Astrocyte (in vitro differentiated cells and primary cell): ENCODE data around the gene NCAPD3.

Source experiments
- EZH2 ChIP-seq: IDR thresholded peaks from 2 replicates; pipeline ENCODE4 v1.6.1; 2012; ENCODE audit warnings: mild to moderate bottlenecking, low read length, inconsistent platforms; ENCODE audit not compliant: insufficient read depth
- TF ChIP-seq, protein P1 (sequence below): IDR thresholded peaks from 2 replicates; pipeline ENCODE4 v1.5.1; 2011; ENCODE audit warnings: low read depth, mild to moderate bottlenecking, inconsistent platforms, low read length, moderate library complexity; ENCODE audit not compliant: insufficient read depth

DNA sequence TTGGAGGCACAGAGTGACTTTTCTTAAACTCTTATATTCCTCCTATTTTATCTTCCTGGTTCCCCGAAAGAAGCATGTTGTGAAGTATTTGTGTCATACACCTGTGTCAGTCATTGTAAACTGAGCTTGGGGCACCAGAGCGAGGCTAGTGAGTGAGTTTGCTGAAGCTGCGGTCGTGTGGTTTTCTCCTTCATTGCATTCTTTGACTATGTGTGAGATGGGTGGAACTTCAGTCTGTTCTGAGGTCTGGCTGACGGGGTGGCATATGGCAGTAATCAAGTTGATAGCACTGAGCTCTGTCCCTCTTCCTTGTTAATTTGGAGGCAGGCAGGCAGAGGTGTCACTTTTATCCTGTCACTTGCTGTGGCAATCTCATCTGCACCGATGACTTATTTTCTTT, 4.9 kb upstream of the NCAPD3 start:
- TF ChIP-seq, protein P1, sequence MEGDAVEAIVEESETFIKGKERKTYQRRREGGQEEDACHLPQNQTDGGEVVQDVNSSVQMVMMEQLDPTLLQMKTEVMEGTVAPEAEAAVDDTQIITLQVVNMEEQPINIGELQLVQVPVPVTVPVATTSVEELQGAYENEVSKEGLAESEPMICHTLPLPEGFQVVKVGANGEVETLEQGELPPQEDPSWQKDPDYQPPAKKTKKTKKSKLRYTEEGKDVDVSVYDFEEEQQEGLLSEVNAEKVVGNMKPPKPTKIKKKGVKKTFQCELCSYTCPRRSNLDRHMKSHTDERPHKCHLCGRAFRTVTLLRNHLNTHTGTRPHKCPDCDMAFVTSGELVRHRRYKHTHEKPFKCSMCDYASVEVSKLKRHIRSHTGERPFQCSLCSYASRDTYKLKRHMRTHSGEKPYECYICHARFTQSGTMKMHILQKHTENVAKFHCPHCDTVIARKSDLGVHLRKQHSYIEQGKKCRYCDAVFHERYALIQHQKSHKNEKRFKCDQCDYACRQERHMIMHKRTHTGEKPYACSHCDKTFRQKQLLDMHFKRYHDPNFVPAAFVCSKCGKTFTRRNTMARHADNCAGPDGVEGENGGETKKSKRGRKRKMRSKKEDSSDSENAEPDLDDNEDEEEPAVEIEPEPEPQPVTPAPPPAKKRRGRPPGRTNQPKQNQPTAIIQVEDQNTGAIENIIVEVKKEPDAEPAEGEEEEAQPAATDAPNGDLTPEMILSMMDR = no peak
- no peak for TF ChIP-seq EZH2
